GM21528 (cell line): Measurements from ENCODE around the gene SLC44A5.

Experiments used
- ATAC-seq: cut with Tn5 transposase; IDR thresholded peaks from one replicate; pipeline ENCODE4 v1.9.1; 2021; ENCODE audit warnings: mild to moderate bottlenecking, moderate library complexity; ENCODE audit not compliant: unreplicated experiment, low FRiP score

Gene SLC44A5

DNA sequence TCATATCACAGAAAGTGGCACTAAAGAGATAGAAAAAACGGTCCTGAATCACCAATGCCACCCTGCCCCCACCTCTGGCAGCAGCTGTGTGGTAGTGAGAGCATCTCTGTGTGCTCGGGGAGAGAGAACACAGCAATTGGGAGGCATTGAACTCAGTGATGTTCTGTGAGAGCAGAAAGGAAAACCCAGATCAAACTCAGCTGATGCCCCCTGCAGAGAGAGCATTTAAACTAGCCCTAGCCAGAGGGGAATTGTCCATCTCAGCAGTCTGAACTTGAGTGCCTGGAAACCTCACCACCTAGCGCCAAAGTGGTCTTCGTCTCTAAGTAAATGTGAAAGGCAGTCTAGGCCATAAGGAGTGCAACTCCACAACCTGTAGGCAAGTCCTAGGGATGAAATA is 21.3 kb downstream of the SLC44A5 start:
- no peak for ATAC-seq

DNA sequence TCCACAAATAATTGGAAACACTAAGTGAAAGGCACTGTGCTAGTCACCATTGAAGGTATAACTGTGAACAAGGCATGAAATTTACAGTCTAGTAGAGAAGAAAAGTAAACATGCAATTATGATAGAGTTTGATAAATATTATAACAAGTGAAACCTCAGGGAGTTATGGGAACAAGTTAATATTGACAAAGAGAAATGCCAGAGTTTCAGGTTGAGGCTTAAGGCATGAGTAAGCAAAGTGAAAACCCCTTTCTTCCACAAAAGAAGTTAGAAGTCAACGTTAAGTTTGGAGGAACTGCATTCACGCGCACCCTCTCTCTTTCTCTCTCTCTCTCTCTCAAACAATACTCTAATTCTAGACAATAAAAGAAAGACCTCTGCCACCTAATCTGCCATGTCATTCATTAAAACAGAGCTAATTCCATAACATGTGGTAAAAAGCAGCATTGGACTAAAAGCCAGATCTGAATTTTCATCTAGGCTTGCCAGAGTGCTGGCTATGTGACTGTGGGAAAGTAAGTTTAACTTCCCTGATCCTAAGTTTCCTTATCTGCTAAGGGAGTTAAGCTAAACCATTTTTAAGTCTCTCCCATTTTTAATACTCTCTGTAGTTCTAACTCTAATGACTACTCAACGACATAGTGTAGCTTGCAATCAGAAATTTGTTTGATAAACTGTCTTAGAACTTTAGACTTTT is 22.0 kb downstream of the SLC44A5 start:
- ATAC-seq, result no peak

DNA sequence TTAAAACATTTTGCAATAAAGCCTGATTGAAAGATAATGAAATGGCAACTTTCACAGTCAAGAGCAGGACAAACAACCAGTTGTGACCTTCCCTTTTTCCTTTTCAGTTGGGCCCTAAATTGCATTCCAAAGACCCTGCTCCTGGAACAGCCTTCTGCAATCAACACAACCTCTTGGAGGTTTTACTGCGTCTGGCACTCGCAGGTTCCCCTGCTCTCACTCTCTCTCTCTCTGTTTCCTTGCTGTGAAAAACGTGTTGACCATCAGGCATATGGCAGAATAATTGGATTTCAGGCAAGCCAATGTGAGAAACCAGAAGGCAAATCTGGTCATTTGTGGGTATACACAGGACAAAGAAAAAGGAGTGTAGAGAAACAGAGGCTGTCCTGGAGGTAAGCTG is 23.2 kb downstream of the SLC44A5 start:
- no peak for ATAC-seq

DNA sequence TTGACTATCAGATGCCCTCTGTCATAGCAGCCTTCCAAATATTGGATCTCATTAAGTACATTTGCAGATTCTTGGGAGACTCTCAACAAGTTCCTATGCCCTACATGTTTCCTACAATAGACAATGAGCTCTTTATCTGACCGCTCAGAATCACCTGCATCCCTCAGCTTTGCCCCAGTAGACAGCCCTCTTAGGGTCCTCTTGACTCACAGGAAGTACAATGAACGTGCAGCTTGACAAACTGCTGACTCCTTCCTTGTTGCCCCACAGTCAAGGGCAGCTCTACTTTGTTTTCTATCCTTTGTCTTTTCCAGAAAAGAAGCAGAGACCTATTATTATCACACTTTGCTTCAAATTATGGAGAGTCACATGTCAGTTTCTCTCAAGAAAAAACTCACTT is 27.6 kb downstream of the SLC44A5 start:
- no peak for ATAC-seq

DNA sequence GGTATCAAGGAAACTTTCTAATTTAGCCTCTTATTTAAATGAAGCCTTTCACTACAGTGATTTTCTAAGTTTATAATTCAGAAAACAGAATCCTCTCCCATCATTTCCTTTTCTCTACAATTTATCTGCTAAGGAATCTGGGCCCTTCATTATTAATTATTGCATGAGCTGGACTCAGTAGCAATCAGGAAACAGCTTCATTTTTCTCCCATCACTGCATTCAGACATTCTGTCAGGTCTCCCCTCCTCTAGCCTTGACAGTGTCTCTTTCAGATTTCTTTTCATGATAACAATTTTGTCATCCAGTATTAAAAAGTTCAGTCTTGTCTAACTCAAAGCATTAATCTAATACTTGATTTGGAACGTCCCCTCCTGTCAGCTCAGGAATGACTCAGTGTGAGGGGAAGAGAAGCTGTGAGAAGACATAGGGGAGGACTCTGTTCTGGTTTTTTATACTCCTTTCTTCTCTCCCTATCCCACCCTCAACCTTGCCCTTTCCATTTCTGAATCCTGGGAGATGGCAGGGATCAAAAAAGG is 28.1 kb downstream of the SLC44A5 start:
- no peak for ATAC-seq

DNA sequence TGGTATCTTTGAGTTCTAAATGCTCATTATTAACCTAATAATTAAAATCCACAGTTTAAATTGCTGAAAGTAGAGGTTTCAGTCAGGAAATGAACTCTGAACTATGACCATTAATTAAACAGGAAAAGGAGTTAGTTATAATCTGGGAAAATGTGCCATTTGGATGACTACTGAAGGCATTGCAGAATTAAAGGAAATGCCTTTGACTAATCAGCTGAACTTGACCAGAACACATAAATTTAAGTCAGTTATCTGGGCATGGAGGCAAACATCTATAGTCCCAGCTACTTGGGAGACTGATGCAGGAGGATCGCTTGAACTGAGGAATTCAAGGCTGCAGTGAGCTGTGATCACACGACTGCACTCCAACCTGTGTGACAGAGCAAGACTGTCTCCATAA is 31.9 kb downstream of the SLC44A5 start:
- ATAC-seq, result no peak

DNA sequence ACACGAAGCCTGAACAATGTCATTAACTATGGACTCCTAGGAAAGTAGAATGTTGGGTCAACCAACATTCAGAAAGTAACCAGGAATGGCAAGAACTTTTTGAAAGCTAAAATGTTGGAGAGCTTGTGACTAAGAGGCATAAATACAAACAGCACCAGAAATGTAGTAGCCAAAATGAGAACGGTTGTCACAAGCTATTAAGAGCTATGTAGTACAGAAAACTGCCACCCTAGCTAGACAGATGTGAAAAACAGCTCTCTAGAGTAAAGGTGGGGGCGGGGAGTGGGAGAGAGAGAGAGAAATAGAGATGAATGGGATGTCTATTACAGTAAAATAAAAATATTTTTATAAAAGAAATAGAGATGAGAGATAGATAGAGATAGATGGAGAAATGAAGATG is 35.1 kb downstream of the SLC44A5 start:
- ATAC-seq, result no peak

DNA sequence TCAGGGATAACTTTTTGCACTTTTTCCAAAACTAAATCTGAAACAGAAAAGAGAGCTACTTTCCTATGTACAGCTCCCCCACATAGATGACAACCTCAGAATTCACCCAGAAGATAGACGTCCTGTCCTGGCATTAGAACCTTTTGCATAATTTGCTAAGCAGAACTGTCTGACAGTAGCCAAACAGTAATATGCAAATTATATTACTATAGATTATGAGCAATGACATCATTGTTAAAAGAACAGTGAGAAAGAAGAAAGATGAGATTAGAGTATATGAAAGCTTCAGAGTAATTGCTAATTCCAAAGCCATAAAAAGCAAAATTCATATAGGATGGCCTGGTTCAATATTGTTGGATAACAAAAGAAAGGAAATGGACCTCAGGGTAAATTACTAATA is 43.7 kb downstream of the SLC44A5 start:
- no peak for ATAC-seq

DNA sequence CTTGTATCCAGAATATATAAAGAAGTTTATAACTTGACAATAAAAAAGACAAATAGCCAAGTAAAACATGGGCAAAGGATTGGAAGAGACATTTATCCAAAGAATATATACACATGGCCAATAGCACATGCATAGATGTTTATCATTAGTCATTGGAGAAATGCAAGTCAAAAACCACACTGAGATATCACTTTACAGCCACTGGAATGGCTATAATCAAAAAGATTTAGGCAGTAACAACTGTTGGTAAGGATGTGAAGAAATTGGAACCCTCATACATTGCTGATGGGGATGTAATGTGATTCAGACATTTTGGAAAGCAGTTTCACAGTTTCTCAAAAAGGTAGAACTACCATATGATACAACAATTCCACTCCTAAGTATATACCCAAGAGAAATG is 51.1 kb downstream of the SLC44A5 start:
- no peak for ATAC-seq

DNA sequence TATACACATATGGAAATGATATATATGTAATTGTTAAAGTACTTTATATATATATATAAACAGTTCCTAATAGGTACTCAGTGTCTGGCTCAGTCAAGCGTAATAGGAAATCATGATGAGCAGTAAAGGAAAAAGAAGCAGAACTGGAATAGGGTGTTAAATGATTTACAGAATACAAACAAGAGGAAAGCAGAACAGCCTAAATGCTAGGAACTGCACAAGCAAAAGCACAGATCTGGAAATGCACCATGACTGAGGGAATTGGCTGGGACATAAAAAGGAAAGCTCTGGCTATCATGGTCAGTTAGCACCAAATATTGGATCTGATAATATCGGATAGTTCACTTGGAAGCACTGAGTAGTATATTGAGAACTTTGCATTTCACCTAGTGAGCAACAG is 51.8 kb downstream of the SLC44A5 start:
- ATAC-seq, result no peak

DNA sequence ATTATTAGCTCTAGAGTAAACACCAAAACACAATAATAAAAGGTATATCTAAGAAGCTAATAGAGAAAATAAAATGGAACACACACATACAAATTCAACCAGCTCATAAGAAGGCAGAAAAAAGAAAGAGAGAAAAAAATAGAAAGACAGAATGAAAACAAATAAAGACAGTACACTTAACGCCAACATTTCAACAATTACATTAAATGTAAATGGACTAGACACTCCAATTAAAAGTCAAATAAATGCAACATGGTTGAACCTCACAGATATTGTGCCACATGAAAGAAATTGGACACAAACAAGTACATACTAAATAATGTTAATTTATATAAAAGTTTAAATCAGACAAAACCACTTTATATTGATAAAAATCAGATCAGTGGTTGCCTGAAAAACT is 56.0 kb downstream of the SLC44A5 start:
- no peak for ATAC-seq

DNA sequence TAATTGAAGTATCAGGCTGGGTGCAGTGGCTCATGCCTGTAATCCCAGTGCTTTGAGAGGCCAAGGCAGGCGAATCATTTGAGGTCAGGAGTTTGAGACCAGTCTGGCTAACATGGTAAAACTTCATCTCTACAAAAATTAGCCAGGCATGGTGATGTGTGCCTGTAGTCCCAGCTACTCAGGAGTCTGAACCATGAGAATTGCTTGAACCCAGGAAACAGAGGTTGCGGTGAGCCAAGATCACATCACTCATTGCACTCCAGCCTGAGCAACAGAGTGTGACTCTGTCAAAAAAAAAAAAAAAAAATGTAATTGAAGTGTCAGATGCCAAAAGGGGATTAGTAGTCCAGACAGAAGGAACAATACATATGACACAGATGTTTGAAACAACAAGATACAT is 56.7 kb downstream of the SLC44A5 start:
- ATAC-seq, result no peak

DNA sequence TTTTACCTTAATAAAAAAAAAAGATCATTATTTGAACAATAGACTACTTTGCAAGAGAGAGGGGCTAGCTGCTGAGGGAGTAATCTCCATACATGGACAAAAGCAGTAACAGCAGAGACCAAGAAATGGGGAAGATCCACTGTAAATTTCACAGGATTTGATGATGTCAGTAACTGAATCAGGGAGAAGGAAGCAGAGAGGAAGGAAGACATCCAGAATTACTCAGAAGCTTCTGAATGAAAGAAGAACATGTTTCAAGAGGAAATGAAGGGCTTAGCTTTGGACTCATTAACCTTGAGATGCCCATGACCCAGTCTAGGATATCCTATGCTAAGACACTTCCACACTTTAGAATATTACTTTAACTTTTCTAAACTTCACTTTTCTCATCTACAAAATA is 60.4 kb downstream of the SLC44A5 start:
- ATAC-seq, result no peak

DNA sequence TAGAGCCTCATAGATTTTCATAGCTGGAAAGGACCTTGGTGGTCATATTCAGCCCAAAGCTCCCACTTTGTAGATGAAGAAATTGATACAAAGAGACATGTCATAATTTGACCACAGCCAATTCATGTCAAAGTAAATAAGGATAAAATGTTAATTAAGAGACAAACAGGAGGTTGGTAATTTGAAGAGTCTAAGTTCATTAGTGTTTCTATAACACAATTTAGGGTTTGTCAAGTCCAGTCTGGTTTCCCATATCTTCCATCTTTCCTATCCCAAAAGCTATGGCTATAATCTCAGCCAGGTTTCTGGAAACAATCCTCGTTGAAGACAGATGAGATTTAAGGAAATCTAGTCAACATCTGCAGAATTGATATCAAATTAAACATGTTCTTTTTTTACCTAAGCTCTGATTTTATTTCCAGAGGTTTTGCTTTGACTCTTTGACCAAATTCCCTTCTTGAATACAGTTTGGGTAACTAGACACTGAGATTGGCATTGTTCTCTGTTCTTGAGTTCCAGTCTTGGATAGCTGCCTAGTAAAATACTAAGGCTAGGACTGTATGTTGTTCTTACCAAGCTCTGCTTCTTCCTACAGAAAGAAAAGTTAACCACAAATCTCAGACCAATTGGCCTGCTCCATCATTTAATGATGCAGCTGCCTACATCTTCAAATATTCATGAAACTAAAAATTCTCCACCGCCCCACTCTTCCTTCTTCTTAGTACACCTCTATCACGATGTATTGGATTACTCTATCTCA is 62.0 kb downstream of the SLC44A5 start:
- no peak for ATAC-seq

DNA sequence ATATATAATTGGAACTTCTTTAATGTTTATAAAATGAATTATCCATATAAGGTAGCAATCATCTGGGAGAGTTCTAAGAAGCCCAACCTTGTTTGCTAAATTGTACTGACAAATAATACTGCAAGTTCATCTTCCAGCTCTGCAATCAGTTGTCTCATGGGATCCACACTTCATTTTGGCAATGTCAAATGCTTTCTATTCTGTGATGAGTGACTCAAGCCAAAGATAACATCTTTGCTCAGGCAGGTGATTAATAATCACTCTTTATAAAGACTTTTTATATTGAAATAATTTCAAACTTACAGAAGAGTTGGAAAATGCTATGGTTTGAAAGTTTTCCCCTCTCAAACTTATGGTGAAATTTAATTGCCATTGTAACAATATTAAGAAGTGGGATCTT is 67.2 kb downstream of the SLC44A5 start:
- no peak for ATAC-seq

DNA sequence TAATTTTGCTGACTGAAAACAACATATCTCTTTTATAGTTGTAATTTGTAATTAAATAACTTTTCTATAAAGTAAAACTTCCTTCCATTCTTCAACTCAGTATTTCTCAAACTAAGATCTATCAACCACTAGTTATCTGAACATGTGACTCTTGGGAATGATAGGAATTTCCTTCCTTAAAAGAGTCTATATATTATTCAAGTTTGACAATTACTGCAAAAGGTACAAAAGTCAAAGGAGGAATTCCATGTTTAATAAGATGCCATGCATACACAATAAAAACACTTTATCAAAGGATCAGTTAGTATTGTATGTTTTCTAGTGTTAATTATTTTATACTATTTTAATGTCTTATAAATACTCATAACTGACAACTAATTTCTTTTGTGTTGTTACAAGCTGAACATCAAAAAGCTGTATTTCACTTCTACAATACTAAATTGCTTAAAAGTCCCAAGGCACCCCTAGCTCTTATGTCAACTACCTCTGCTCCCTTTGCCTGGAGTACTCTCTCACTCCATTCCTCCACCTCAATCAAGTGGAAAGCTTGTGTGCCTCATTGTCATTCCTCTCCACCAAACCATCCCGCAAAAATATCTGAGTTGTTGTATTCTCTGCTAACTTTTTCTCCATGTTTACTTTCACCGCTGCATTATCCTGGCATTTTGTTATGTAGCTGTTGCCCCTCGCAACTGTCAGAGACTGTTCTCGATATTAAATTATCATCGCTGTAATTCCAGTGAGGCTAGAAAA is 67.9 kb downstream of the SLC44A5 start:
- ATAC-seq, result no peak

DNA sequence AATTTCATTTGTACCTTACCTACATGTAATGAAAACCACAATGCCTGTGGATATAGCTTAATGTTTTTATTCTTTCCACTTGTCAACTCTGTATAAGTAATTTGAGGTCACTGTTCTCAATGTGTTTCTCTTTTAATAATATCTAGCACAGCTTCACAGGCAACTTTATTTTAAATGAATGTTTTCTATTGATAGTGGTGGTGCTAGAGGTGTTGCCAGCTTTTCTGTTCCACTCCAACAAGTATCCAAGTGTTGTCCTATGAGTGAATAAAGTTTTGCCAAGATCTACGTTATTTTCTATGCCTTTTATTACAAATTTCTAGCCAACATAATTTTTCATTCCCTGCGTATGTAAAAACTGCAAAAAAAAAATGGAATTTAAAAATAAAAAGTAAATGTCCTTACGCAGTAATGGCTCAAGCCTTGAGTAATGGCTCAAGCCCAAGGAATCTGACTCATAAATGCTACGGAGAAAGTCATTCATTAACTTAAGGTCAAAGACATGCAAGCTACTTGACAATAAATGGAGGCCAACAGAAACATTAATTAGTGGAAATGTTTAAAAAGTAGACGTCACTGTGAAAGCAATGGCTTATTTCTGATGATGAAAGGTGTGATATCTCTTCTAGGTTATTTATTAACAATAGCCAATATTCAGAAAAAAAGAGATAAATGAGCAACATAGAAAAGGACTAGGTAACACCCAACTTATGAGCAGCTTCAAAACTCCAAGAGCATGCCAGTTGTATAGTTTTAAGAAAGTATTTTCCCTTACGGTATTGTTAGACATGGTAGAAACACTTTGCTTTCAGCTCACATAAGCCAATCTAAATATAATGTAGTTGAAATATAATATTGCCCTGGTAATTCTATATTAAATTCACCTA is 71.4 kb downstream of the SLC44A5 start:
- no peak for ATAC-seq

DNA sequence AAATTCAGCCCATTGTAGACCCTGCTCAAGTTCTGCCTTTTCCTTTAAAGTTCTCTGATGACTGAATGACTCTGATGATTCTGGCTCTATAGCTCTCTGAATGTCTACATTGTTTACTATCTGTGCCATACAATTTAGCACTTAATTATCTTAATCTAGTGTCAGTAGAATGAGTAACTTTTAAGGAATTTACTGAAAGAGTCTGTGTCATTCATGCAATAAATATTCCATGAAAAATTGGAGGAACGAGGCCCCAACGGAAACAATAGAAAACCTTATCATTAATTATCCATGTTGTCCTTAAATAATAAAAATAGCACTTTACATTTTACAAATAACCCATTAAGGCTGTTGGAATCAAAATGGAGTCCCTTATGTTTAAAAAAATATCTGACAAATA is 77.8 kb downstream of the SLC44A5 start:
- no peak for ATAC-seq

DNA sequence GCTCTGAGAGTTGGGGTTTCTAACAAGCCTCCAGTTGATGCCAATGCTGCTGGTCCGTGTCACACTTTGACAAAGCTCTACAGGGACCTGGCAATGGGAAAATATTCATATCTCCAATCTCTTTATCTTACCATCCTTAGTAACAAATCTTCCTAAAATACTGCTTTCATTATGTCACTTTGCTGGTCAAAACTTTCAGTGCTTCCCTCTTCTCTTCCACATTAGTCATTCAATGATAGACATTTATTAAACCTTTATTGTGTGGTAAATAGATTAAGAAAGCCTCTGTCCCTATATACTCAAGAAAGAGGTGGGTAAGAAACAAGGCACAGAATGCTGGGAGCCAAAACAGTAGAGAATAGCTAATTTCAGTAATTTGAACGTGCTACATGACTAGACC is 79.3 kb downstream of the SLC44A5 start:
- ATAC-seq, result no peak

DNA sequence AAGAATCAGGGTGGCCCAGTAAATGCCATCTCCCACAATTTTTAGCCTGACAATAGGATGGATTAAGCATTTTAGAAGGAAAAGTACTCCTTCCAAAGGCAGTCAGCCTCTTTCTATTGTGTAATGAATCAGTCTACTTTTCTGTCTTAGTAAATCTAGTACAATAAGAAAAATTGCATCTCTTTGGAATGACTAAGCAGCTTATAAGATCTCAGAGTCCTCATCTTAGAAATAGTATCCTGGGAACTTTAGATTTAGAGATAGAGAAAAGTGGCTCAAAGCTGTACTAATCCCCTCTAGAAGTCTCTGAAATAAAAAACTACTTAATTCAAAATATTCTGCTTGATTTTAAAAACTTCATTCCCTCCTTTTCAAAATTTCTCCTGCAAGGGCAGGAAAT is 81.4 kb downstream of the SLC44A5 start:
- ATAC-seq, result no peak
